C4-2B (cell line): ENCODE measurements around the gene TARS2.
A peak's percentile ranks its signal among the peaks of the same experiment; 100 is the strongest.

ENCODE experiments used
- H3K27ac ChIP-seq: fragments of 450-650 bp; 2 replicates; pipeline ENCODE4 v1.5.1; 2017
- CTCF ChIP-seq: fragments of 450-650 bp; conservative IDR thresholded peaks from 2 replicates; pipeline ENCODE4 v1.5.1; 2017; ENCODE audit warnings: mild to moderate bottlenecking
- ZFX ChIP-seq: fragments of 450-650 bp; IDR thresholded peaks from 2 replicates; pipeline ENCODE4 v1.6.1; 2017

The TARS2 gene

DNA sequence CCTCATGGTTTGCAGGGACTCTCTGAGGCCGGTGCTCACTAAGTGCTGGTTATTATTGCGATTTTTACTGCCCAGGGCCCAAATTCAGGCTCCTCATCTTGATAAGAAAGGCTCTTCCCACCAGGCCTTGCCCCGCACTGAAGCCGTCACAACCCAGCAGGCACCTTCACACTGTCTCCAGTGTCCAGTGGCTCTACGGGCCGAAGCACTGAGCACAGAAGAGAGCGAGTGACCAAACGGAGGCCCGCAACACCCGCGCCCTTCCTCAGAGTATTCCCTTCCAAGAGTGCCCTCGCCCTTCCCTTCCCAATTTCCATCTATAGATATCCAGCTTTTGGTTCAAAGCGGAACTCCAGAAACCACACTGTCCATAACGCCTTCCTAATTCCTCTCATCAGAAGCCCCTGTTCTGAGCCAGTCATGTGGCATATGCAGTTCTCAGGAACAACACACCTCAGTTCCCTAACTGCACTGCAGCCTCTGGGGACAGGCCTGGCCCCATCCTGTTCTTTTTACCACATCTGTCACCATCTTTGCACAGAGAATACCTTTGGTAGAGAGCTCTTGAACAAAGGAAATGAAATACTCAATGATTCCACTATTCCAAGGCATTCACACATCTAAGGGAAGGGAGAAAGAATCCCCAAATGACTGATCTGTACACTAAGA is 43.4 kb downstream of the TARS2 start:
- H3K27ac ChIP-seq: no peak overlapping the region
- TF ChIP-seq CTCF (no peak), ZFX (no peak)

- H3K27ac ChIP-seq: no peak overlapping the region
- TF ChIP-seq ZFX (no peak), CTCF (peak; percentile 71)
Observed at GRCh38 chr1:150532860-150533259, 45.6 kb downstream of the TARS2 start.

DNA sequence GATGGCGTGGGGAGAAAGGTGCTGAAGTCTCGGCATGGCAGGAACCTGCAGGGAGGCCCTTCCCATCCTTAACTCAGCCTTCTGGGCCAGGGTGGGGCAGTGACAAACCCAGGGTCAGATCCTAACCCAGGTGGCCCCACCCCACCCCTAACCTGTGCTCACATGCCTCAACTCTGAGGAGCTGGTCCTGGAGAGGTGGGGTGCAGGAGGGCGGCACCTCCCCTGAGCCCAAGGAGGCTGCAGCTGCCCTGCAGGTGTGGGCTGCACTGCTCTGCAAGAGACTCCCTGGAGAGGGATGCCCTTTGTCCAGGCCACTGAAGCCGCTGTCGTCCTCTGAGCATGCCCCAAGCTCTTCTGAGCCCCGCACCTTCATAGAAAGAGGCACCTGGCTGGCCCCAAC is 46.8 kb downstream of the TARS2 start:
- H3K27ac ChIP-seq: no peak overlapping the region
- TF ChIP-seq ZFX: no peak
- TF ChIP-seq CTCF: no peak

GRCh38 chr1:150535511-150536287 is 48.5 kb downstream of the TARS2 start:
- TF ChIP-seq ZFX (no peak), CTCF (no peak)
- no peak overlapping the region for H3K27ac ChIP-seq

DNA sequence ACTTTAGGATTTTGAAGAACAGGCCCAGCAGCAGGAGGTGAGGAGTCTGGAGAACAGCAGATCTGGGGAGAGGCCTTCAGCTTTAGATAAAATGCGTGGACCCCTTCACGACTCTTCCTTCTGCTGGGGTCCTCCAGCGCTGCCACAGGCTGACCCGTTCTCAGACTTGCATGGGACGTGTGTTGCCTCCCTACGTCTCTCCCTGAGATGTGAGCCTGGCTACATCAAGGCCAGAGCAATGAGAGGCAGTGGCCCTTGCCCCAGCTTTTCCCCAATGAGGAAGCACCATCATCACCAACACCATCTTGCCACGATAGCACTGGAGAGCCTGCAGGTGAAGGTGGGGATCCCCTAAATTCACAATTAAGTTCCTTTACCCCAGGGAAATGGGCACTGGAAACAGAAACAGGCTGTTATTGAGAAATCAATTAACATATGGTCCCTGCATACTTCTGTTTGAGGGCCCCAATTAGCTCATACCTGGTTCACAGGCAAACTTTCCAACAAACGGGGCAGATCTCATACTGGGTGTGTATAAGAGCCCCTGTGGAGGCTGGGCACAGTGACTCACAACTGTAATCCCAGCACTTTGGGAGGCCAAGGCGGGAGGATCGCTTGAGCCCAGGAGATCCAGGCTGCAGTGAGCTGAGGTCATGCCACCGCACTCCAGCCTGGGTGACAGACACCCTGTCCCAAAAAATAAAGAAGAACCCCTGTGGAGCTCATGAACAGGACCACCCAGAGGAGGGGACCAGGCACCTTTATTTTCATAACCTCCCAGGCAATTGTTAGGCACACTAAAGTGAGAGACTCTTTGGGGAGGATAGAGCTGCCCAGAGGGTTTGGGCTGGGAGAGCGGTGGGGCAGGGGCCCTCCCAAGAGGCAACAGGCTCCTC is 49.9 kb downstream of the TARS2 start:
- H3K27ac ChIP-seq: no peak overlapping the region
- TF ChIP-seq ZFX: no peak
- no peak for TF ChIP-seq CTCF

DNA sequence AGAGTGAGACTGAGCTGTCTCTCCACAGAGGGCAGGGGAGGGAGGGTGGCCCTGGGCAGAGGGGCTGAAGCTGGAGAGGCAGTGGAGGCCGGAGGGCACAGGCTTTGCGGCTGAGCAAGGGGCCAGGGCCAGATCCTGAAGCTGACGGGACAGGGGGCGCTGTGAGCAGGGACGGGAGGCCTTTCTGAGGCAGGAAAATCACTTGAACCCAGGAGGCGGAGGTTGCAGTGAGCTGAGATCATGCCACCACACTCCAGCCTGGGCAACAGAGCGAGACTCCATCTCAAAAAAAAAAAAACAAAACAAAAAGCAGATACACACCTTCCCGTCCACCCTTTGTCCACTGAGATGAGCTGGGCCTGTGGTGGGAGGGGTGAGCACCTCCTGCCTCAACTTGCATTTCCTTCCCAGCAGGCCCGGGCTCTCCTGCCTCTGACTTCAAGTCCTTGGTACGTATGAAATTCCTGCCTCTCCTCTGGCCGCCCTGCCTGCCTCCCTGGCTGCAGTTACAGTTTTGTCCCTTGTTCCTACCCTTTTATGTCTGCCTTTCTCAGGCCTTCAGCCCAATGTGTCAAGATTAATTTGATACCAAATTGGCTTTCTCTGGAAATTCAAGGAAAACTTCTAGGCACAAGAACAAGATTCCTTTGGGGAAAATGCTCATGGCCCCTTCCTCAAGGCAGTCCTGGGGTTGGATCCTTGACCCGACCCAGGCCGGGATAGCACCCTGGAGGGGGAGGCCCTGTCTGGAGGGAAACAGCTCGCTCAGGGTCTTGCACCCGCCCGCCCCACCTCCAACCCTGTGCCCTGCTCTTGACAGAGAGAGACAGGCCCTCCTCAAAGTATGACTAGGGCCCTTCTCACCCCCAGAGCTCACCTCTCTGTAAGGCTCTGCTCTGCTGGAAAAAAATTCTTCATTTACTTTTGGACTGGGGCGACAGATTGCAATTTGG is 50.8 kb downstream of the TARS2 start:
- no peak for TF ChIP-seq CTCF
- no peak for TF ChIP-seq ZFX
- no peak overlapping the region for H3K27ac ChIP-seq
